GM12801 (cell line): ENCODE data around the gene DMPK.

Experiments used
- TF ChIP-seq, protein P1 (sequence below): IDR thresholded peaks from one replicate; pipeline ENCODE4 v1.5.1; 2011; ENCODE audit warnings: control low read depth; ENCODE audit not compliant: insufficient read length; ENCODE audit errors: extremely low read depth

Gene DMPK

DNA sequence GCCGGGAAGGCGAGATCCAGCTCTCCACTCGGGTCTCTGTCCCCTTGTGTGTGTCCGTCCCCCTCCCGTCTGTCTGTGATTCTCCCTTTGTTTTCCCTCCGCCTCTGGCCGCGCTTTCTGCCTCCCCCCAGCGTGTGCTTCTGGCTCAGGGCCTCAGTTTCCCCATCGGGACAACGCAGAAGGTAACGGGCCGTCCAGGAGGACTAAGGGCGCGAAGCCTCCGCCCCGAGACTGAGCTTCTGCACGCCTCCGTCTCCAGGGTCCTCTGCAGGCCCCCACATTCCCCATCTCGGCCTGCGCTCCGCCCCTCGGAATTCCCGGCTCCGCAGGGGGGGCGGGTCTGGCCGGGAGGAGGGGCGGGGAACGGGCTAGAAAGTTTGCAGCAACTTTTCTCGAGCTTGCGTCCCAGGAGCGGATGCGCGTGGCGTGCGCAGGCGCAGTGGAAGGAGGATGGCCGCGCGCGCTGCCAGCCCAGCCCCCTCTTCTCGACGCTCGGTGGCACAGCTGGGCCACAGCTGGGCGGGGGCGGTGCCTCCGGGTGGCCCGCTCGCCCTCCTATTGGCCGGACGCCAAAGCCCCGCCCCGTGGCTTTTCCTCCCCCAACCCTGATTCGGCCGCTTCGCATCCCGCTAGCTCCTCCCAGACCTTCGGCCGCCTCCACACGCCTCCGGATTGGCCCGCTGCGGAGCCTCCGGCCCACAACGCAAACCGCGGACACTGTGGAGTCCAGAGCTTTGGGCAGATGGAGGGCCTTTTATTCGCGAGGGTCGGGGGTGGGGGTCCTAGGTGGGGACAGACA is 13.1 kb downstream of the DMPK start, which contains the start of gene SIX5:
Gene SIX5, minus strand, starts transcription at position 269 of the 799 bp plus-strand sequence. CDS start 408 bp downstream, outside the sequence.
- TF ChIP-seq, protein P1, sequence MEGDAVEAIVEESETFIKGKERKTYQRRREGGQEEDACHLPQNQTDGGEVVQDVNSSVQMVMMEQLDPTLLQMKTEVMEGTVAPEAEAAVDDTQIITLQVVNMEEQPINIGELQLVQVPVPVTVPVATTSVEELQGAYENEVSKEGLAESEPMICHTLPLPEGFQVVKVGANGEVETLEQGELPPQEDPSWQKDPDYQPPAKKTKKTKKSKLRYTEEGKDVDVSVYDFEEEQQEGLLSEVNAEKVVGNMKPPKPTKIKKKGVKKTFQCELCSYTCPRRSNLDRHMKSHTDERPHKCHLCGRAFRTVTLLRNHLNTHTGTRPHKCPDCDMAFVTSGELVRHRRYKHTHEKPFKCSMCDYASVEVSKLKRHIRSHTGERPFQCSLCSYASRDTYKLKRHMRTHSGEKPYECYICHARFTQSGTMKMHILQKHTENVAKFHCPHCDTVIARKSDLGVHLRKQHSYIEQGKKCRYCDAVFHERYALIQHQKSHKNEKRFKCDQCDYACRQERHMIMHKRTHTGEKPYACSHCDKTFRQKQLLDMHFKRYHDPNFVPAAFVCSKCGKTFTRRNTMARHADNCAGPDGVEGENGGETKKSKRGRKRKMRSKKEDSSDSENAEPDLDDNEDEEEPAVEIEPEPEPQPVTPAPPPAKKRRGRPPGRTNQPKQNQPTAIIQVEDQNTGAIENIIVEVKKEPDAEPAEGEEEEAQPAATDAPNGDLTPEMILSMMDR = no peak

DNA sequence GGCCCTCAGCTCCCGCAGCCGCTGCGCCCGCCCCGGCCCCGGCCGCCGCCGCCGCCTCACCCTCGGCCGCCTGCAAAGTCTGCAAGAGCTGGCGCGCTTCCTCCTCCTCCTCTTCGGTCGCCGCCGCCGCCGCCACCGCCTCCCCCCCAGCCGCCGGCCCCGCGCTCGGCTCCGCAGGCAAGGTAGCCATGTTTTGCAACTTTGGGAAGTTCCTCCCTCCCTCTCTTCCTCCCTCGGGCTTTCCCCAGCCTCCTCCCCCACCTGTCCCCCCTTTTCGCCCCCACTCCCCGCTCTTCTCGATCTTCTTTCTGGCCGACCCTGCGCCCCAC is 13.7 kb downstream of the DMPK start:
- TF ChIP-seq, protein P1 = no peak

DNA sequence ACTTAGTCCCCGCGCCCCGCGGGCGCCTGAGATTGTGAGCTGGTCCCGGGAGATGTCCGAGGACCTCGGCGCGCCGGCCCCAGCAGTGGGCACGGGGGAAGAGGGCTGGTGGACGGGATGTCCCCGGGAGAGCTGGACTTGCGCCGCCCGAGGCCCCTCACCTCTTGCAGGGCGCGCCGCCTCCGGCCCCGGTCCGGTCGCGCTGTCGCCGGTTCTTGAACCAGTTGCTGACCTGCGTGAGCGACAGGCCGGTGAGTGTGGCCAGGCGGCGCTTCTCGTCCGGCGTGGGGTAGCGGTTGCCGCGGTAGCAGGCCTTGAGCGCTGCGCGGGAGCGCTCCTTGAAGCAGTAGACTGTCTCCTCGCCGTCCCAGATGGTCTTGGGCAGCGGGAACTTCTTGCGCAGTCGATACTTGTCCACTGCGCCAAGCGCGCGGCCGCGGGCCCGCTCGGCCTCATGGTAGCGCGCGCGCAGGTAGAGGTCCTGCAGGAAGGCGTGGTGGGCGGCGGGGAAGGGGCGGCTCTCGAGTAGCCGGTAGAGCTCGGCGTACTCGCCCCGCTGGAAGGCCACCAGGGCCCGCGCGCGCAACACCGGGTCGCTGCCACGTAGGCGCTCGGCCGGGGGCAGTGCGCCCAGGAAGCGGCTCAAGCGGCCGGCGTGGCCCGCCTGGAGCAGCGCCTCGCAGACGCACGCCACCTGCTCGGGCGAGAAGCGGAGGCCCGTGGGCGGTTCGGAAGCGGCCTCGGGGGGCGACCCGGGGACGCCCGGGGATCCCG is 14.2 kb downstream of the DMPK start:
- TF ChIP-seq, protein P1 = no peak

DNA sequence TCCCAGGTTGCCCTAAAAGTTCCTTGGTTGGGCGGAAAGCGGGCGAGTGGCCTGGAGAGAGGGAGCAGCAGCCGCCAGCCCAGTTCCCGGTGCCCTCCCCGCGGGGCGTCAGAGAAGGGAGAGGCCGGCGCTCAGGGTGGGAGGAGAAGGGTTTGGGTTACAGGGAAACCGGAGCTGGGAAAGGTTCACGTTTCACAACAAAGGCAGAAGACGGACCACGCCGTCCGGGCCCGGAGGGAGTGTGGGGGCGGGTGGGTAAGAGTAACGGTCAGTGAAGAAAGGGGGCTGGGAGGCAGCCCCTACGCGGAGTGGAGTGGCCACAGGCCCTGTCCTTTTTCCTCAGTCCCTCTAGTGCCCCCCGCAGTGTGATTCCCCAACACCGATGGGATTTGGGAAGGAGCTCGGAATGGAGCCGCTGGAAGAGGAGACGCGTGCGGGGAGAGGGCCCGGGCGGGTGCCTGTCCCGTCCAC is 14.8 kb downstream of the DMPK start:
- TF ChIP-seq, protein P1 = no peak

DNA sequence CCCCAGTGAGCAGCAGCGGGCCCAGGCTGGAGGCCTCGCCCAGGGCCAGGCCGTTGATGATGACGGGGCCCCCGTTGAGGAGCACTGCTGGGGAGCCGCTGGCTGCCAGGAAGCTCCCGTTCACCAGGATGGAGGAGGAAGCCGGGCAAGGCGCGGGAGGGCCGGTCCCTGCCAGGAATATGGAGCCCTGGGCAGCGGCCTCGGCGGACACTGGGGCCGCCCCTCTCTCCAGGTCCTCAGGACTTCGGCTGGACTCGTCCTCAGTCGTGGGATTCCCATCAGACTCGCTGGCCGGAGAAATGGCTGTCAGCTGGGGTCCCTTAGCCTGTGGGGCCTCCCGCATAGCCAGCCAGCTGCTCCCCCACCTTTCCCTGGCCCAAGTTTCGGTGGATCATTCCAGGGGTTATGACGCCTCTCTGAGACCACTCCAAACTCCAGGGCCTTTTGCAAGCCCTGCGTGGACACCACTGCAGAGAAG is 15.4 kb downstream of the DMPK start:
- TF ChIP-seq, protein P1 = no peak

DNA sequence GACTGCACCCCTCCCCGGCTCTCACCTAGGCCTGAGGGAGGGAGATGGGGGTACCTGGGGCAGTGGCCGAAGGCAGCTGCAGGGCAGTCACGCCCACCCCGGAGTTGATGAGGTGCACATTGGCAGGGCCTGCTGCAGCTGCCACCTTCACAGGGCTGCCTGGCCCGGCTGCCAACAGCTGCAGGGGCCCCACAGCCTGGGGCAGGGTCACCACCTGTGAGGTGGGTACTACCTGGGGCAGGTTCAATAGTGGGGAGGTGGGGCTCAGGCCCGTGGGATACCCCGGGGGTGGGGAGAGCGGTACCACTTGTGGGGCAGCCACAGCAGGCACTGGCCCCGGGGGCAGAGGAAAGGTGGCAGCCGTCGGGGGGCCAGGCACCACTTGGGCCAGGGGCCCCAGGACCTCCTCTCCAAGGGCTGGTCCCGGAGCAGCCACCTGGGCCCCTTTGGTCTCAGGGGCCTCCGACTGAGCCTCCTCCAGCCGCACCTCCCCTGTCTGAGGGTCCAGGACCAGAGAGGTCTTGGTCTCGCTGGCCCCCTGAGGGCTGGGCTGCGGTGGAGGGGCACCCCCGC is 15.9 kb downstream of the DMPK start:
- TF ChIP-seq, protein P1 = no peak

DNA sequence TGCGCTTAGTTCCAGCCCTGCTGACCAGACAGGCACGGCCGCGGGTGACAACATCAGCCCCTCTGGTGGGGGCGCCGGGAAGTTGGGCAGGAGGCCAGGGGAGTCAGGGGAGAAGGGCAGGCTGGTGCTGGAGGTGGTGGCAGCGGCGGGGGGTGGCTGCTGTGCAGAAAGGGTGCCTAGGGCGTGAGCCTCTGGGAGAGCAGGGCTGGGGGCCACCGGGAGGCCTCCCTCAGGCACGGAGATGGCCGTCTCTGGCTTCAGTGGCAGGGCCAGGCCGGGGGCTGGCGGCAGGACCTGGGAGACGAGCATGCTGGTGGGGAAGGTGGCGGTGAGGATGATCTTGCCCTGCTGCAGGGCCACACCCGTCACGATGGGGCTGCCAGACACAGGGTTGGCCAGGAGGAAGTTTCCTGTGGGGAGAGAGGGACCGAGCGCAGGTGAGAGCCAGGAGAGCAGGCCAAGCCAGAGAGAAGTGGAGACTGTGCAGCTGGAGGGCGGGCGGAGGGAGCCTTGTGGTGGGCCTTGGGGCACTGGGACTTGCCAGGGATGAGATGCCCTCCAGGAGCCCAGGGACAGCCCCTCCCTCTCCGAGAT is 16.5 kb downstream of the DMPK start:
- TF ChIP-seq, protein P1 = no peak
